B cell (primary cell): ENCODE data around the gene UTRN.

Experiments used
- CTCF ChIP-seq: fragments of 200-600 bp; IDR thresholded peaks from one replicate; pipeline ENCODE4 v1.8.0; 2022; ENCODE audit warnings: antibody characterized with exemption, mild to moderate bottlenecking
- EZH2 ChIP-seq: IDR thresholded peaks from 2 replicates; pipeline ENCODE4 v1.6.1; 2012; ENCODE audit warnings: borderline replicate concordance, low read depth, mild to moderate bottlenecking, moderate library complexity, low read length; ENCODE audit not compliant: insufficient read depth, poor library complexity, severe bottlenecking

GRCh38 chr6:144310765-144311164 is 25.6 kb downstream of the UTRN start:
- TF ChIP-seq CTCF (no peak), EZH2 (no peak)
